Esophagus muscularis mucosa (tissue), 3 donors: ENCODE results near the gene MRGPRX1.

Source experiments
- POLR2A ChIP-seq: fragments of 450-650 bp; IDR thresholded peaks from one replicate; pipeline ENCODE4 v1.6.1; 2017; ENCODE audit warnings: antibody characterized with exemption, moderate library complexity, mild to moderate bottlenecking, low read depth
- TF ChIP-seq, protein P1 (sequence below), 3 experiments: fragments of 200-600 bp in 2 of 3; fragments of 450-650 bp in 1 of 3; sonication (generic) in 2 of 3; IDR thresholded peaks; one replicate each; pipeline ENCODE4 v1.5.1; 2017 to 2019; ENCODE audit warnings: antibody characterized with exemption in 3 of 3, mild to moderate bottlenecking in 2 of 3, moderate library complexity in 1 of 3

DNA sequence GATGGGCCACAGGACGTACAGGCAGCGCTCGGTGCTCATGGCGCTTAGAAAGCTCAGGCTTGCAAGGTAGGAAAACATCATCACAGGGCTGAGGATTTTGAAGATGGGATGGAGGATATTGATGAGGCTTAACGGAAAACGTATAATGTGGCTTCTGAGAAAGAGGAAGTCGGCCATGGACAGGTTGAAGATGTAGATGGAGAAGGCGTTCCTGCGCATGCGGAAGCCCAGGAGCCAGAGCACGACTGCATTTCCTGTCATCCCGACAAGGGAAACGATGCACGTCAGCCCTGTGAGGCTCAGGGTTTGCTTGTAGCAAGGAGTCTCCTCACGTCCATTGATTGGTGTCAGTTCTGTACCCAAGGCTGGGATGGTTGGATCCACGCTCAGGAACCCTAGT is 17.4 kb upstream of the MRGPRX1 start:
- TF ChIP-seq, protein P1, sequence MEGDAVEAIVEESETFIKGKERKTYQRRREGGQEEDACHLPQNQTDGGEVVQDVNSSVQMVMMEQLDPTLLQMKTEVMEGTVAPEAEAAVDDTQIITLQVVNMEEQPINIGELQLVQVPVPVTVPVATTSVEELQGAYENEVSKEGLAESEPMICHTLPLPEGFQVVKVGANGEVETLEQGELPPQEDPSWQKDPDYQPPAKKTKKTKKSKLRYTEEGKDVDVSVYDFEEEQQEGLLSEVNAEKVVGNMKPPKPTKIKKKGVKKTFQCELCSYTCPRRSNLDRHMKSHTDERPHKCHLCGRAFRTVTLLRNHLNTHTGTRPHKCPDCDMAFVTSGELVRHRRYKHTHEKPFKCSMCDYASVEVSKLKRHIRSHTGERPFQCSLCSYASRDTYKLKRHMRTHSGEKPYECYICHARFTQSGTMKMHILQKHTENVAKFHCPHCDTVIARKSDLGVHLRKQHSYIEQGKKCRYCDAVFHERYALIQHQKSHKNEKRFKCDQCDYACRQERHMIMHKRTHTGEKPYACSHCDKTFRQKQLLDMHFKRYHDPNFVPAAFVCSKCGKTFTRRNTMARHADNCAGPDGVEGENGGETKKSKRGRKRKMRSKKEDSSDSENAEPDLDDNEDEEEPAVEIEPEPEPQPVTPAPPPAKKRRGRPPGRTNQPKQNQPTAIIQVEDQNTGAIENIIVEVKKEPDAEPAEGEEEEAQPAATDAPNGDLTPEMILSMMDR (IDR thresholded peaks at IDR 0.05) = no peak
- no peak for TF ChIP-seq POLR2A
